Mammary epithelial cell (primary cell): ENCODE measurements around the gene NDUFB1.

Source experiments
- EZH2 ChIP-seq: IDR thresholded peaks from 2 replicates; pipeline ENCODE4 v1.6.1; 2012; ENCODE audit warnings: low read length, inconsistent platforms, borderline replicate concordance
- TF ChIP-seq, protein P1 (sequence below), 2 donors: IDR thresholded peaks in 1 of 2; conservative IDR thresholded peaks in 1 of 2; 2 replicates each; pipeline ENCODE4 v1.5.1; 2011 to 2012; ENCODE audit warnings: inconsistent platforms in 2 of 2, low read length in 2 of 2, mild to moderate bottlenecking in 2 of 2, control low read depth in 1 of 2, low read depth in 1 of 2; ENCODE audit not compliant: insufficient read depth in 1 of 2; ENCODE audit errors: extremely low read depth in 1 of 2

DNA sequence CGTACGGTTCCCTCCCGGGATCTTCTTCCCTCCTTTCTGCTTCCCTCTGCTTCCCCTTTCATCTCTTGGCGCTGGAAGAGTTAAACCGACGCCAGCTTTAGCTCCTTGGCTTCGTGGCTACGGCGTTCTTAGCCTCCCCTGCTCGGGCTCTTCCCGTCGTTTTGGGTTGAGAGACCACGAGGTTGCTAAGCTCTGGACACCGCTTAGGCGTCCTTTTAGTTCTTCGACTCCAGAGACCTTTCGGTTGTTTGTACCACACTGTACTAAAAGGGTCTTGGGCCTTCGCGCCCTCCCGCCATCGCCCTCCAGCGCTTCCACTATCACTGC, 808 bp upstream of the NDUFB1 start:
- TF ChIP-seq, protein P1, sequence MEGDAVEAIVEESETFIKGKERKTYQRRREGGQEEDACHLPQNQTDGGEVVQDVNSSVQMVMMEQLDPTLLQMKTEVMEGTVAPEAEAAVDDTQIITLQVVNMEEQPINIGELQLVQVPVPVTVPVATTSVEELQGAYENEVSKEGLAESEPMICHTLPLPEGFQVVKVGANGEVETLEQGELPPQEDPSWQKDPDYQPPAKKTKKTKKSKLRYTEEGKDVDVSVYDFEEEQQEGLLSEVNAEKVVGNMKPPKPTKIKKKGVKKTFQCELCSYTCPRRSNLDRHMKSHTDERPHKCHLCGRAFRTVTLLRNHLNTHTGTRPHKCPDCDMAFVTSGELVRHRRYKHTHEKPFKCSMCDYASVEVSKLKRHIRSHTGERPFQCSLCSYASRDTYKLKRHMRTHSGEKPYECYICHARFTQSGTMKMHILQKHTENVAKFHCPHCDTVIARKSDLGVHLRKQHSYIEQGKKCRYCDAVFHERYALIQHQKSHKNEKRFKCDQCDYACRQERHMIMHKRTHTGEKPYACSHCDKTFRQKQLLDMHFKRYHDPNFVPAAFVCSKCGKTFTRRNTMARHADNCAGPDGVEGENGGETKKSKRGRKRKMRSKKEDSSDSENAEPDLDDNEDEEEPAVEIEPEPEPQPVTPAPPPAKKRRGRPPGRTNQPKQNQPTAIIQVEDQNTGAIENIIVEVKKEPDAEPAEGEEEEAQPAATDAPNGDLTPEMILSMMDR (conservative IDR thresholded peaks at IDR 0.05 in 1 of 2, IDR thresholded peaks at IDR 0.05 in 1 of 2; ENCODE audit: extremely low read depth in 1 of 2, insufficient read depth in 1 of 2, low read depth in 1 of 2, low read length in 2 of 2) = no peak
- no peak for TF ChIP-seq EZH2
